Activated naive CD4-positive, alpha-beta T cell treated with anti-CD3 and anti-CD28 coated beads, Interleukin-2, amount 50 U/mL, for 24 hours (primary cell): Measurements from ENCODE around the gene THSD7A.

Experiments
- H3K27ac Mint-ChIP-seq: one replicate; pipeline ENCODE4 v1.8.0; 2021; ENCODE audit warnings: mild to moderate bottlenecking, mixed read lengths
- H3K27me3 Mint-ChIP-seq: one replicate; pipeline ENCODE4 v1.8.0; 2021; ENCODE audit warnings: mixed read lengths
- H3K36me3 Mint-ChIP-seq: one replicate; pipeline ENCODE4 v1.8.0; 2021; ENCODE audit warnings: mixed read lengths
- H3K4me1 Mint-ChIP-seq: one replicate; pipeline ENCODE4 v1.8.0; 2021; ENCODE audit warnings: mixed read lengths
- H3K4me3 Mint-ChIP-seq: one replicate; pipeline ENCODE4 v1.8.0; 2021; ENCODE audit warnings: mild to moderate bottlenecking, mixed read lengths
- H3K9me3 Mint-ChIP-seq: one replicate; pipeline ENCODE4 v1.8.0; 2021; ENCODE audit warnings: mixed read lengths

The THSD7A gene

GRCh38 chr7:11710377-11710776 is 121.6 kb downstream of the THSD7A start:
- no peaks in the 10 kb centered on the region for H3K9me3 Mint-ChIP-seq
- H3K4me3 Mint-ChIP-seq: no peak overlapping the region

GRCh38 chr7:11709196-11709595 is 122.8 kb downstream of the THSD7A start:
- Mint-ChIP-seq H3K4me3 (no peak overlapping the region), H3K9me3 (no peaks in the 10 kb centered on the region), H3K4me1 (no peaks in the 10 kb centered on the region), H3K27me3 (no peaks in the 10 kb centered on the region), H3K36me3 (no peaks in the 10 kb centered on the region), H3K27ac (no peak overlapping the region)

More at GRCh38 chr7:11710377-11710776, 121.6 kb downstream of the THSD7A start:
- no peaks in the 10 kb centered on the region for H3K27me3 Mint-ChIP-seq
- H3K36me3 Mint-ChIP-seq: no peaks in the 10 kb centered on the region
- H3K27ac Mint-ChIP-seq: no peak overlapping the region
- H3K4me1 Mint-ChIP-seq: no peaks in the 10 kb centered on the region

GRCh38 chr7:11707606-11708193 is 124.3 kb downstream of the THSD7A start:
- H3K27me3 Mint-ChIP-seq: no peaks in the 10 kb centered on the region
- H3K4me1 Mint-ChIP-seq: no peaks in the 10 kb centered on the region
- H3K9me3 Mint-ChIP-seq: no peaks in the 10 kb centered on the region
- no peak overlapping the region for H3K4me3 Mint-ChIP-seq
- no peaks in the 10 kb centered on the region for H3K36me3 Mint-ChIP-seq
- H3K27ac Mint-ChIP-seq: no peak overlapping the region

GRCh38 chr7:11706666-11707605 is 125.1 kb downstream of the THSD7A start:
- H3K9me3 Mint-ChIP-seq: no peaks in the 10 kb centered on the region
- no peak overlapping the region for H3K4me3 Mint-ChIP-seq
- no peak overlapping the region for H3K27ac Mint-ChIP-seq
- no peaks in the 10 kb centered on the region for H3K27me3 Mint-ChIP-seq
- no peaks in the 10 kb centered on the region for H3K36me3 Mint-ChIP-seq
- no peaks in the 10 kb centered on the region for H3K4me1 Mint-ChIP-seq

- Mint-ChIP-seq H3K4me1 (no peaks in the 10 kb centered on the region), H3K27me3 (no peaks in the 10 kb centered on the region), H3K9me3 (no peaks in the 10 kb centered on the region), H3K27ac (no peak overlapping the region), H3K4me3 (no peak overlapping the region), H3K36me3 (no peaks in the 10 kb centered on the region)
These were observed 128.2 kb downstream of the THSD7A start for GRCh38 chr7:11703829-11704228.

GRCh38 chr7:11702938-11703337 is 129.1 kb downstream of the THSD7A start:
- Mint-ChIP-seq H3K36me3 (no peaks in the 10 kb centered on the region), H3K27me3 (no peaks in the 10 kb centered on the region), H3K4me3 (no peak overlapping the region), H3K4me1 (no peaks in the 10 kb centered on the region), H3K27ac (no peak overlapping the region), H3K9me3 (no peaks in the 10 kb centered on the region)

GRCh38 chr7:11701829-11702560 is 130.0 kb downstream of the THSD7A start:
- H3K9me3 Mint-ChIP-seq: no peaks in the 10 kb centered on the region
- H3K36me3 Mint-ChIP-seq: no peaks in the 10 kb centered on the region
- no peak overlapping the region for H3K4me3 Mint-ChIP-seq
- H3K27ac Mint-ChIP-seq: no peak overlapping the region
- no peaks in the 10 kb centered on the region for H3K27me3 Mint-ChIP-seq
- H3K4me1 Mint-ChIP-seq: no peaks in the 10 kb centered on the region

- H3K36me3 Mint-ChIP-seq: no peaks in the 10 kb centered on the region
- no peak overlapping the region for H3K4me3 Mint-ChIP-seq
- H3K27ac Mint-ChIP-seq: no peak overlapping the region
- H3K27me3 Mint-ChIP-seq: no peaks in the 10 kb centered on the region
- no peaks in the 10 kb centered on the region for H3K4me1 Mint-ChIP-seq
- H3K9me3 Mint-ChIP-seq: no peaks in the 10 kb centered on the region
These were observed 132.3 kb downstream of the THSD7A start for GRCh38 chr7:11699666-11700065.

- Mint-ChIP-seq H3K27me3 (no peaks in the 10 kb centered on the region), H3K4me1 (no peaks in the 10 kb centered on the region), H3K9me3 (no peaks in the 10 kb centered on the region), H3K27ac (no peak overlapping the region), H3K4me3 (no peak overlapping the region), H3K36me3 (no peaks in the 10 kb centered on the region)
These were observed 133.6 kb downstream of the THSD7A start for GRCh38 chr7:11698384-11698871.

GRCh38 chr7:11690395-11690794 is 141.6 kb downstream of the THSD7A start:
- no peaks in the 10 kb centered on the region for H3K36me3 Mint-ChIP-seq

GRCh38 chr7:11689096-11689495 is 142.9 kb downstream of the THSD7A start:
- H3K27me3 Mint-ChIP-seq: no peaks in the 10 kb centered on the region
- H3K9me3 Mint-ChIP-seq: peaks cover 8% of the 10 kb centered on the region
- no peaks in the 10 kb centered on the region for H3K36me3 Mint-ChIP-seq
- no peak overlapping the region for H3K4me3 Mint-ChIP-seq
- no peaks in the 10 kb centered on the region for H3K4me1 Mint-ChIP-seq
- no peak overlapping the region for H3K27ac Mint-ChIP-seq

More at GRCh38 chr7:11690395-11690794, 141.6 kb downstream of the THSD7A start:
- Mint-ChIP-seq H3K27ac (no peak overlapping the region), H3K4me3 (no peak overlapping the region), H3K9me3 (peaks cover 6% of the 10 kb centered on the region), H3K27me3 (no peaks in the 10 kb centered on the region), H3K4me1 (no peaks in the 10 kb centered on the region)

- Mint-ChIP-seq H3K36me3 (no peaks in the 10 kb centered on the region), H3K9me3 (peaks cover 34% of the 10 kb centered on the region), H3K27me3 (no peaks in the 10 kb centered on the region), H3K27ac (no peak overlapping the region), H3K4me1 (no peaks in the 10 kb centered on the region), H3K4me3 (no peak overlapping the region)
These were observed 150.5 kb downstream of the THSD7A start for GRCh38 chr7:11681461-11681860.

- no peak overlapping the region for H3K27ac Mint-ChIP-seq
- no peaks in the 10 kb centered on the region for H3K36me3 Mint-ChIP-seq
- no peak overlapping the region for H3K4me3 Mint-ChIP-seq
- no peaks in the 10 kb centered on the region for H3K4me1 Mint-ChIP-seq
- H3K27me3 Mint-ChIP-seq: no peaks in the 10 kb centered on the region
- peaks cover 24% of the 10 kb centered on the region for H3K9me3 Mint-ChIP-seq
These were observed 156.8 kb downstream of the THSD7A start for GRCh38 chr7:11675163-11675562.

- Mint-ChIP-seq H3K27me3 (no peaks in the 10 kb centered on the region), H3K36me3 (no peaks in the 10 kb centered on the region), H3K4me1 (no peaks in the 10 kb centered on the region), H3K27ac (no peak overlapping the region), H3K9me3 (no peaks in the 10 kb centered on the region), H3K4me3 (no peak overlapping the region)
These were observed 163.3 kb downstream of the THSD7A start for GRCh38 chr7:11668727-11669126.

- H3K27ac Mint-ChIP-seq: no peak overlapping the region
- H3K27me3 Mint-ChIP-seq: no peaks in the 10 kb centered on the region
- no peaks in the 10 kb centered on the region for H3K9me3 Mint-ChIP-seq
- H3K4me3 Mint-ChIP-seq: no peak overlapping the region
- no peaks in the 10 kb centered on the region for H3K36me3 Mint-ChIP-seq
- H3K4me1 Mint-ChIP-seq: no peaks in the 10 kb centered on the region
These were observed 164.2 kb downstream of the THSD7A start for GRCh38 chr7:11667810-11668185.
